ENCODE results near the gene TNNI3K. TPM values are rescaled to one million over a fixed set of nuclear protein-coding genes. Genes with fewer than 3 reads are reported as not detected.

The TNNI3K gene
- total RNA-seq, 4 donors from 2014 or later, result 0.19 TPM; not detected in 3

DNA sequence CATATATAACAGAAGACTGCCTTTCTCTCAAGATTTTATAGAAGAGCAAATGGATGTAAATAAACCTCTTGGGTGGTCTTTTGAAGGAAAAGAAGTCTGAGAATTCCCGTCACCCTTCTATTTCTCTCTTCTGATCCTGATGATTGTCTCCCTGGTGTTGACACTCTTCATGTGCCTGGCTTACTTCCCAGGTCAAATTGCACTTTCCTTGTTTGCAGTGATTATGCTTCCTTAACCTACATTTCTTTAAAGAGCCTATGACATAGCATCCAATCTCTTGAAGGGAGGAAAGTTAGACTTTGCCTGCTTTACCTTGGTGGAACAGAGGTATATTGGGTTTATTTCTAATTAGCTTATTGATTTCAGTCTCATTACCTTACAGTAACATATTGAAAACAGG lies 197.1 kb downstream of the TNNI3K start:
- Histone ChIP-seq H3K27ac (no peak overlapping the region), H3K36me3 (no peaks in the 10 kb centered on the region), H3K9me3 (no peaks in the 10 kb centered on the region), H3K4me3 (no peak overlapping the region), H3K4me1 (no peaks in the 10 kb centered on the region), H3K27me3 (no peaks in the 10 kb centered on the region)
- WGBS, 2 donors, result 0% methylated on average over 1 of the region's 1 CpG
- TF ChIP-seq, protein P1, sequence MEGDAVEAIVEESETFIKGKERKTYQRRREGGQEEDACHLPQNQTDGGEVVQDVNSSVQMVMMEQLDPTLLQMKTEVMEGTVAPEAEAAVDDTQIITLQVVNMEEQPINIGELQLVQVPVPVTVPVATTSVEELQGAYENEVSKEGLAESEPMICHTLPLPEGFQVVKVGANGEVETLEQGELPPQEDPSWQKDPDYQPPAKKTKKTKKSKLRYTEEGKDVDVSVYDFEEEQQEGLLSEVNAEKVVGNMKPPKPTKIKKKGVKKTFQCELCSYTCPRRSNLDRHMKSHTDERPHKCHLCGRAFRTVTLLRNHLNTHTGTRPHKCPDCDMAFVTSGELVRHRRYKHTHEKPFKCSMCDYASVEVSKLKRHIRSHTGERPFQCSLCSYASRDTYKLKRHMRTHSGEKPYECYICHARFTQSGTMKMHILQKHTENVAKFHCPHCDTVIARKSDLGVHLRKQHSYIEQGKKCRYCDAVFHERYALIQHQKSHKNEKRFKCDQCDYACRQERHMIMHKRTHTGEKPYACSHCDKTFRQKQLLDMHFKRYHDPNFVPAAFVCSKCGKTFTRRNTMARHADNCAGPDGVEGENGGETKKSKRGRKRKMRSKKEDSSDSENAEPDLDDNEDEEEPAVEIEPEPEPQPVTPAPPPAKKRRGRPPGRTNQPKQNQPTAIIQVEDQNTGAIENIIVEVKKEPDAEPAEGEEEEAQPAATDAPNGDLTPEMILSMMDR (IDR thresholded peaks at IDR 0.05), result no peak
- TF ChIP-seq POLR2A (IDR thresholded peaks at IDR 0.05), result no peak
- intact Hi-C loops (cut with DNase I), result no loop called here
- DNase-seq, result no peak

DNA sequence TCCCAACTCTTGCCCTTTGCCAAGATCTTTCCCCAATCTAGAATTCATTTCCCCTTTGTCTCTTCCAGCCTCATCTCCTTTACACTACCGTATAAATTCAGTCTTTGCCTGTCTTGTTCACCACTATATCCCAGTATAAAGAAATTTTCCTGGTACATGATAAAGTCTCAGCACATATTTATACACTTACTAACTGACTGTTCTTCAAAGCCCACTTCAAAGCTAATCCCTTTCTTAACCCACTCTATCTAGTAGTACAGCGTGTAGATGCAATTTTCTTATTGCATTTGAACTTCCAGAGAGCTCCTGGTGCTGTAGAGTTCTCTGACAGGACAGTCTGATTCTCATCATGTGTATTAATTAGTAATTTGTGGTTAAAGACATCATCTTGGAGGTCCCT lies 199.1 kb downstream of the TNNI3K start:
- intact Hi-C loops (cut with DNase I), result no loop called here
- no peak for DNase-seq
- Histone ChIP-seq H3K27ac (no peak overlapping the region), H3K9me3 (no peaks in the 10 kb centered on the region), H3K36me3 (no peaks in the 10 kb centered on the region), H3K27me3 (no peaks in the 10 kb centered on the region), H3K4me3 (no peak overlapping the region), H3K4me1 (no peaks in the 10 kb centered on the region)
- no peak for TF ChIP-seq POLR2A (IDR thresholded peaks at IDR 0.05)
- TF ChIP-seq, protein P1 (IDR thresholded peaks at IDR 0.05), result no peak
- 55 to 65% methylated on average over 2 of the region's 2 CpGs for WGBS, 2 donors

DNA sequence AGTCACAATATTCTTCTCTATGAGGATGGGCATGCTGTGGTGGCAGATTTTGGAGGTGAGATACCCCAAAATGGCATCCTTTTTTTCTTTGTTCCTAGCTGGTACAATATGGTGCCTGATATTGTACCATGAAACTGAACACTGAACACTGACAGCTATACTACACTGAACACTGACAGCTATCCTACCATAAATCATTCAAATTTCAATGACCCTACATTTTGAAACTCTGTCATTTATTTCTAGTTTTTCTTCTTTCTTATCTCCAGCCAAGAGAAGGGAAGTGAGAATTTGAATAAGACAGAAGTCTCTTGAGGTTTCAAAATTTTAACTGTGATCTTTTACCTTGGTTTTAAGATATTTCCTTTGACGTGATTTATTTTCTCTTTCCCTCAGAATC lies 200.9 kb downstream of the TNNI3K start:
- TF ChIP-seq, protein P1 (IDR thresholded peaks at IDR 0.05), result no peak
- Histone ChIP-seq H3K4me3 (no peak overlapping the region), H3K4me1 (no peaks in the 10 kb centered on the region), H3K27me3 (no peaks in the 10 kb centered on the region), H3K27ac (no peak overlapping the region), H3K9me3 (no peaks in the 10 kb centered on the region), H3K36me3 (no peaks in the 10 kb centered on the region)
- WGBS, 2 donors, result 50 to 72% methylated on average over 1 of the region's 1 CpG
- intact Hi-C loops (cut with DNase I), result no loop called here
- DNase-seq, result no peak

DNA sequence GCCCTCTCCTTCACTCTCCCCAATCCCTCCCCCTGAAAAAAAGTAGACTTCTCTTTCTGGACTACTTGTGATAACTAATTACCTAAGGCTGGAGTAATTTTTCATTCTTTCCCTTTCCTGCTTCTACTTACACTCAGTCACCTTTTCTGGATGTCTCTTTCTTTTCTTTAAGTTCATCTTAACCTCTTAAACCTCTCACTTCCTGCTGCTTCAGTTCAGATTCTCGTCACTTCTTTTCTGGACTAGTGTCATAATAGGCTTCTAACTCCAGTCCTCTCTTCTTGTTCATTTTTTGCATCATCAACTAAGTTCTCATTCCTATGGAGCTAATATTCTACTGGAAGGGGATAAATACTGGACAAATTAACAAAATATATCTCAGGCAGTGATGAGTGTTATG lies 201.8 kb downstream of the TNNI3K start:
- H3K4me1 ChIP-seq, result no peaks in the 10 kb centered on the region
- H3K4me3 ChIP-seq, result no peak overlapping the region
- no peaks in the 10 kb centered on the region for H3K36me3 ChIP-seq
- no peaks in the 10 kb centered on the region for H3K9me3 ChIP-seq
- no peak for TF ChIP-seq POLR2A (IDR thresholded peaks at IDR 0.05)
- TF ChIP-seq, protein P1 (IDR thresholded peaks at IDR 0.05), result no peak
- H3K27me3 ChIP-seq, result no peaks in the 10 kb centered on the region
- WGBS, 2 donors, result 40 to 44% methylated on average over 1 of the region's 1 CpG
- no peak for DNase-seq
- intact Hi-C loops (cut with DNase I), result no loop called here
- H3K27ac ChIP-seq, result no peak overlapping the region

DNA sequence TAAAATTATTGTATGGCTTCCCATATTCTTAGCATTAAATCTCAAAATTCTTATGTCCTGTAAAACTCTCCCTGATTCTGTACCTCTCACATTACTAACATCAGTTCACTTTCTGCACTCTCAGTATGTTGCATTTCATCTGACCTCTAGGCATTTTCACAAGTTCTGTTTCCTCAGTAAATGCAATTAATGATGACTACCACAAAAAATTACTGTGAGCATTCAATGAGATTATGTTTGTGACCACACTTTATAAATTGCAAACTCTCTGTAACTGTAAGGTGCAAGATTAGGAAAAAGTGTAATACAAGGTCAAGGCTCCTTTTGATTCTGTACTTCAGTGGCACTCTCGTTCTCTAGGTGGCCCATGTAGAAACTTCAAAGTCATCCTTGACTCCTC lies 216.8 kb downstream of the TNNI3K start:
- DNase-seq, result no peak
- H3K4me1 ChIP-seq, result no peaks in the 10 kb centered on the region
- intact Hi-C loops (cut with DNase I), result no loop called here
- 41 to 77% methylated on average over 1 of the region's 1 CpG for WGBS, 2 donors
- no peak overlapping the region for H3K4me3 ChIP-seq
- H3K9me3 ChIP-seq, result no peaks in the 10 kb centered on the region
- no peak overlapping the region for H3K27ac ChIP-seq
- TF ChIP-seq, protein P1 (IDR thresholded peaks at IDR 0.05), result no peak
- no peak for TF ChIP-seq POLR2A (IDR thresholded peaks at IDR 0.05)
- H3K36me3 ChIP-seq, result no peaks in the 10 kb centered on the region
- no peaks in the 10 kb centered on the region for H3K27me3 ChIP-seq
